ENCODE measurements around the gene LRFN5.
"Not testable (repeated sequence)": the region's sequence is repeated elsewhere in the genome, so short reads cannot be mapped to it uniquely, and the experiment has no call there.

LRFN5 gene

GRCh38 chr14:41606532-41607303, at the start of gene LRFN5:
Gene LRFN5 (plus strand): TSS chr14:41606876.
- DNase-seq (ENCODE audit: low read depth), result no peak
- TF ChIP-seq, protein P1, sequence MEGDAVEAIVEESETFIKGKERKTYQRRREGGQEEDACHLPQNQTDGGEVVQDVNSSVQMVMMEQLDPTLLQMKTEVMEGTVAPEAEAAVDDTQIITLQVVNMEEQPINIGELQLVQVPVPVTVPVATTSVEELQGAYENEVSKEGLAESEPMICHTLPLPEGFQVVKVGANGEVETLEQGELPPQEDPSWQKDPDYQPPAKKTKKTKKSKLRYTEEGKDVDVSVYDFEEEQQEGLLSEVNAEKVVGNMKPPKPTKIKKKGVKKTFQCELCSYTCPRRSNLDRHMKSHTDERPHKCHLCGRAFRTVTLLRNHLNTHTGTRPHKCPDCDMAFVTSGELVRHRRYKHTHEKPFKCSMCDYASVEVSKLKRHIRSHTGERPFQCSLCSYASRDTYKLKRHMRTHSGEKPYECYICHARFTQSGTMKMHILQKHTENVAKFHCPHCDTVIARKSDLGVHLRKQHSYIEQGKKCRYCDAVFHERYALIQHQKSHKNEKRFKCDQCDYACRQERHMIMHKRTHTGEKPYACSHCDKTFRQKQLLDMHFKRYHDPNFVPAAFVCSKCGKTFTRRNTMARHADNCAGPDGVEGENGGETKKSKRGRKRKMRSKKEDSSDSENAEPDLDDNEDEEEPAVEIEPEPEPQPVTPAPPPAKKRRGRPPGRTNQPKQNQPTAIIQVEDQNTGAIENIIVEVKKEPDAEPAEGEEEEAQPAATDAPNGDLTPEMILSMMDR (IDR thresholded peaks at IDR 0.05; ENCODE audit: low read depth, low read length), result no peak
- TF ChIP-seq POLR2A (IDR thresholded peaks at IDR 0.05; ENCODE audit: extremely low read depth, insufficient read length) (no peak), MAX (IDR thresholded peaks at IDR 0.05; ENCODE audit: low read depth, low read length) (no peak), MYC (IDR thresholded peaks at IDR 0.05; ENCODE audit: low read depth, low read length) (no peak)
- H3K4me3 ChIP-seq (ENCODE audit: low read depth, low read length), result no peak within 1 kb of the TSS

- TF ChIP-seq MYC (IDR thresholded peaks at IDR 0.05; ENCODE audit: low read depth, low read length), result no peak
- TF ChIP-seq, protein P1 (IDR thresholded peaks at IDR 0.05; ENCODE audit: low read depth, low read length), result no peak
- no peak for TF ChIP-seq POLR2A (IDR thresholded peaks at IDR 0.05; ENCODE audit: extremely low read depth, insufficient read length)
- TF ChIP-seq MAX (IDR thresholded peaks at IDR 0.05; ENCODE audit: low read depth, low read length), result no peak
Measured at GRCh38 chr14:41558490-41558889, 48.2 kb upstream of the LRFN5 start.

GRCh38 chr14:41566864-41567263, 39.8 kb upstream of the LRFN5 start:
- not testable (repeated sequence) for H3K4me3 ChIP-seq (ENCODE audit: low read depth, low read length); DNase-seq (ENCODE audit: low read depth)

More at GRCh38 chr14:41558490-41558889, 48.2 kb upstream of the LRFN5 start:
- no peak overlapping the region for H3K4me3 ChIP-seq (ENCODE audit: low read depth, low read length)
- no peak for DNase-seq (ENCODE audit: low read depth)

DNA sequence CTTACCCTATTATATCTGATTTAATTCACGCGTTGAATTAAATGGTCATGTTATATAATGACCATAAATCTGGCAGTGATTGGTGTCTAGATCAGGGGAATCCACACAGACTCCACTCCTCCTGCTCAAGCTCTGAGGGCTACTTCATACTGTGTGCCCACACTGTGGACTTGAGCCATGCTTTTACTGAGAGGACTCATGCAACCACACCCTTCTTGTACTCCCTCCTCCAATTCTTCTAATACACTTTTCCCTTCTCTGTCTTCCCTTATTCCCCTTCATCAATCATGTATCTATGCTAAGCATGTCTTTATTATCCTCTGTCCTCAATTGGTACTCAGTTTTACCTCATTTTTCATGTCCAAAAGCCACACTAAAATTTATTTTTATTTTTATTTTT, 37.7 kb upstream of the LRFN5 start:
- TF ChIP-seq, protein P1 (IDR thresholded peaks at IDR 0.05; ENCODE audit: low read depth, low read length), result no peak
- TF ChIP-seq POLR2A (IDR thresholded peaks at IDR 0.05; ENCODE audit: extremely low read depth, insufficient read length) (no peak), MYC (IDR thresholded peaks at IDR 0.05; ENCODE audit: low read depth, low read length) (no peak), MAX (IDR thresholded peaks at IDR 0.05; ENCODE audit: low read depth, low read length) (no peak)
- no peak overlapping the region for H3K4me3 ChIP-seq (ENCODE audit: low read depth, low read length)
- DNase-seq (ENCODE audit: low read depth), result no peak

GRCh38 chr14:41570415-41571155, 36.1 kb upstream of the LRFN5 start:
- no peak for DNase-seq (ENCODE audit: low read depth)
- TF ChIP-seq MAX (IDR thresholded peaks at IDR 0.05; ENCODE audit: low read depth, low read length), result no peak
- no peak for TF ChIP-seq POLR2A (IDR thresholded peaks at IDR 0.05; ENCODE audit: extremely low read depth, insufficient read length)
- no peak for TF ChIP-seq MYC (IDR thresholded peaks at IDR 0.05; ENCODE audit: low read depth, low read length)
- TF ChIP-seq, protein P1 (IDR thresholded peaks at IDR 0.05; ENCODE audit: low read depth, low read length), result no peak
- H3K4me3 ChIP-seq (ENCODE audit: low read depth, low read length), result no peak overlapping the region

GRCh38 chr14:41586237-41586636, 20.4 kb upstream of the LRFN5 start:
- TF ChIP-seq POLR2A (IDR thresholded peaks at IDR 0.05; ENCODE audit: extremely low read depth, insufficient read length) (no peak), MYC (IDR thresholded peaks at IDR 0.05; ENCODE audit: low read depth, low read length) (no peak), MAX (IDR thresholded peaks at IDR 0.05; ENCODE audit: low read depth, low read length) (no peak)
- TF ChIP-seq, protein P1 (IDR thresholded peaks at IDR 0.05; ENCODE audit: low read depth, low read length), result no peak
- H3K4me3 ChIP-seq (ENCODE audit: low read depth, low read length), result no peak overlapping the region
- DNase-seq (ENCODE audit: low read depth), result no peak
